IMR-90 (cell line): ENCODE data around the gene RHOG. TPM values are rescaled to one million over a fixed set of nuclear protein-coding genes. Genes with fewer than 3 reads are reported as not detected.

Experiments used
- ATAC-seq: fragments of 200-7000 bp; cut with Tn5 transposase; 2 replicates; pipeline ENCODE4 v1.9.1; 2020; ENCODE audit warnings: low read depth, mild to moderate bottlenecking, moderate library complexity
- BruUV-seq: library from RNA; stranded (reverse); fragments of 400-500 nt; replicated peaks from 2 replicates; lab custom pipeline; 2021; lab: Mats Ljungman, UMichigan
- CTCF ChIA-PET: fragments of 300-600 bp; formaldehyde crosslinking; extraction: SDS; loops from one replicate; lab custom pipeline; 2021; ENCODE audit warnings: antibody characterized with exemption; lab: Yijun Ruan, JAX
- POLR2A ChIA-PET: fragments of 300-600 bp; sonication (Branson Sonifier 250); formaldehyde crosslinking; loops from one replicate; lab custom pipeline; 2022; ENCODE audit warnings: antibody characterized with exemption; ENCODE audit not compliant: unreplicated experiment; lab: Charles Lee
- DNase-seq: peaks from one replicate; pipeline ENCODE4 v3.0.0; 2013
- H2AFZ ChIP-seq: replicated peaks from 2 replicates; pipeline ENCODE3; 2013; ENCODE audit warnings: low read length, mild to moderate bottlenecking; ENCODE audit not compliant: poor library complexity
- H2AK5ac ChIP-seq: 2 replicates; pipeline ENCODE4 v1.6.1; 2013; ENCODE audit warnings: low read depth, low read length, inconsistent platforms
- H2AK9ac ChIP-seq: replicated peaks from 2 replicates; pipeline ENCODE3; 2013; ENCODE audit warnings: mild to moderate bottlenecking, low read depth, low read length, moderate library complexity; ENCODE audit not compliant: poor library complexity
- H2BK120ac ChIP-seq: 2 replicates; pipeline ENCODE4 v1.6.1; 2013; ENCODE audit warnings: low read depth, low read length, inconsistent platforms
- H2BK15ac ChIP-seq: 3 replicates; pipeline ENCODE4 v1.6.1; 2013; ENCODE audit warnings: low read depth, low read length, inconsistent platforms
- H2BK20ac ChIP-seq: 2 replicates; pipeline ENCODE4 v1.6.1; 2013; ENCODE audit warnings: low read depth, mild to moderate bottlenecking, inconsistent platforms, low read length, moderate library complexity
- H2BK5ac ChIP-seq: 2 replicates; pipeline ENCODE4 v1.6.1; 2013; ENCODE audit warnings: mild to moderate bottlenecking, low read depth, low read length, inconsistent platforms; ENCODE audit not compliant: poor library complexity, severe bottlenecking
- H3K14ac ChIP-seq: replicated peaks from 2 replicates; pipeline ENCODE4 v1.6.1; 2013; ENCODE audit warnings: low read depth, low read length, inconsistent platforms
- H3K18ac ChIP-seq: 2 replicates; pipeline ENCODE4 v1.6.1; 2013; ENCODE audit warnings: low read depth, low read length, control low read depth
- H3K23ac ChIP-seq: 2 replicates; pipeline ENCODE4 v1.6.1; 2013; ENCODE audit warnings: low read depth, low read length, inconsistent platforms
- H3K27ac ChIP-seq: 2 replicates; pipeline ENCODE4 v1.5.1; 2013; ENCODE audit warnings: mild to moderate bottlenecking, control low read depth, low read length; ENCODE audit not compliant: insufficient read depth
- H3K27me3 ChIP-seq: 2 replicates; pipeline ENCODE4 v1.6.1; 2013; ENCODE audit warnings: low read length; ENCODE audit not compliant: control insufficient read depth, insufficient read depth
- H3K36me3 ChIP-seq: 2 replicates; pipeline ENCODE4 v1.6.1; 2013; ENCODE audit warnings: low read length, mixed read lengths; ENCODE audit not compliant: control insufficient read depth, insufficient read depth
- H3K4ac ChIP-seq: 2 replicates; pipeline ENCODE4 v1.6.1; 2013; ENCODE audit warnings: low read depth, low read length, inconsistent platforms
- H3K4me1 ChIP-seq: 2 replicates; pipeline ENCODE4 v1.6.1; 2013; ENCODE audit warnings: low read length, mixed read lengths; ENCODE audit not compliant: control insufficient read depth, insufficient read depth
- H3K4me2 ChIP-seq: 2 replicates; pipeline ENCODE4 v1.6.1; 2013; ENCODE audit warnings: low read depth, mild to moderate bottlenecking, control low read depth, low read length, moderate library complexity
- H3K4me3 ChIP-seq: 2 replicates; pipeline ENCODE4 v1.5.1; 2013; ENCODE audit warnings: low read depth, mild to moderate bottlenecking, control low read depth, low read length, moderate library complexity; ENCODE audit not compliant: insufficient read depth
- H3K56ac ChIP-seq: 2 replicates; pipeline ENCODE4 v1.6.1; 2013; ENCODE audit warnings: low read length, inconsistent platforms; ENCODE audit not compliant: insufficient read depth; ENCODE audit errors: extremely low read depth
- H3K79me1 ChIP-seq, 2 experiments: 2 replicates each; pipeline ENCODE4 v1.6.1; 2013; ENCODE audit warnings: low read length in 2 of 2, inconsistent platforms in 1 of 2, low read depth in 1 of 2
- H3K9ac ChIP-seq: 2 replicates; pipeline ENCODE4 v1.6.1; 2013; ENCODE audit warnings: low read depth, low read length, control low read depth
- H3K9me1 ChIP-seq: 2 replicates; pipeline ENCODE4 v1.6.1; 2013; ENCODE audit warnings: low read length, inconsistent platforms; ENCODE audit not compliant: insufficient read depth
- H3K9me3 ChIP-seq: 2 replicates; pipeline ENCODE4 v1.6.1; 2013; ENCODE audit warnings: low read length; ENCODE audit not compliant: control insufficient read depth, insufficient read depth
- H4K20me1 ChIP-seq: 2 replicates; pipeline ENCODE4 v1.6.1; 2013; ENCODE audit warnings: low read length, inconsistent platforms; ENCODE audit not compliant: insufficient read depth
- H4K5ac ChIP-seq: 2 replicates; pipeline ENCODE4 v1.6.1; 2013; ENCODE audit warnings: mild to moderate bottlenecking, low read depth, low read length, control low read depth
- H4K8ac ChIP-seq, 2 experiments: 2 replicates each; pipeline ENCODE4 v1.6.1; 2013; ENCODE audit warnings: low read depth in 2 of 2, low read length in 2 of 2, control low read depth in 1 of 2, inconsistent platforms in 1 of 2
- H4K91ac ChIP-seq: 2 replicates; pipeline ENCODE4 v1.6.1; 2013; ENCODE audit warnings: low read depth, low read length, inconsistent platforms; ENCODE audit not compliant: insufficient read depth
- FOS ChIP-seq: fragments of 150-350 bp; IDR thresholded peaks from 2 replicates; pipeline ENCODE4 v1.6.1; 2016; ENCODE audit warnings: low read depth, low read length
- MAFK ChIP-seq: IDR thresholded peaks from 2 replicates; pipeline ENCODE4 v1.6.1; 2012; ENCODE audit warnings: low read depth, low read length, improper control_type of control experiment
- MAZ ChIP-seq: IDR thresholded peaks from 2 replicates; pipeline ENCODE4 v1.6.1; 2012; ENCODE audit warnings: low read depth, mild to moderate bottlenecking, low read length, improper control_type of control experiment, moderate library complexity, borderline replicate concordance
- MXI1 ChIP-seq: IDR thresholded peaks from 2 replicates; pipeline ENCODE4 v1.6.1; 2012; ENCODE audit warnings: low read depth, mild to moderate bottlenecking, low read length, moderate library complexity, borderline replicate concordance
- RFX5 ChIP-seq: IDR thresholded peaks from 2 replicates; pipeline ENCODE4 v1.8.0; 2012; ENCODE audit warnings: low read depth, mild to moderate bottlenecking, low read length, moderate library complexity
- WGBS, 2 experiments: methylation state at CpG; one replicate each; pipeline versions ENCODE4 v1.1.5 to v1.1.7; 2013; ENCODE audit warnings: missing lambda C conversion rate in 2 of 2; ENCODE audit not compliant: insufficient read length in 1 of 2; ENCODE audit errors: extremely low coverage in 2 of 2; 5-methylcytosine and 5-hydroxymethylcytosine counted together
- dilution Hi-C: fragments of 300-500 bp; cut with HindIII; formaldehyde crosslinking; loops from one replicate; pipeline ENCODE4 v1.14.3; 2018; ENCODE audit warnings: low sequenced_read_pairs; ENCODE audit not compliant: unreplicated experiment
- in situ Hi-C: fragments of 300-500 bp; cut with MboI; formaldehyde crosslinking; loops from 3 replicates; pipeline ENCODE4 v1.14.3; 2019; ENCODE audit warnings: low sequenced_read_pairs, inconsistent platforms, mixed read lengths
- intact Hi-C: fragments of 100-400 bp; cut with micrococcal nuclease; formaldehyde crosslinking; loops from 2 replicates; pipeline ENCODE4 v1.10.0; 2022
- polyA plus RNA-seq, 3 experiments: library from polyadenylated mRNA; depleted of rRNA; stranded (reverse); fragments of >200 nt; gene quantifications; 2 replicates each; pipeline ENCODE4 v1.2.3, GENCODE V29; 2012; ENCODE audit warnings: low replicate concordance in 1 of 3
- total RNA-seq: library from RNA; depleted of rRNA; stranded (reverse); fragments of >200 nt; gene quantifications from 2 replicates; pipeline ENCODE4 v1.2.3, GENCODE V29; 2012
- TF ChIP-seq, protein P1 (sequence below): fragments of 150-350 bp; IDR thresholded peaks from 2 replicates; pipeline ENCODE4 v1.6.1; 2016; ENCODE audit warnings: low read depth, mild to moderate bottlenecking, low read length, moderate library complexity, borderline replicate concordance
- TF ChIP-seq, protein P2 (sequence below): fragments of 150-350 bp; IDR thresholded peaks from 2 replicates; pipeline ENCODE4 v1.6.1; 2017; ENCODE audit warnings: mild to moderate bottlenecking, antibody characterized with exemption, low read length, low read depth

Gene RHOG
- total and polyA plus RNA-seq, 2 of the 4 experiments (the other 2 are of a cell fraction): 16.3 to 114 TPM

DNA sequence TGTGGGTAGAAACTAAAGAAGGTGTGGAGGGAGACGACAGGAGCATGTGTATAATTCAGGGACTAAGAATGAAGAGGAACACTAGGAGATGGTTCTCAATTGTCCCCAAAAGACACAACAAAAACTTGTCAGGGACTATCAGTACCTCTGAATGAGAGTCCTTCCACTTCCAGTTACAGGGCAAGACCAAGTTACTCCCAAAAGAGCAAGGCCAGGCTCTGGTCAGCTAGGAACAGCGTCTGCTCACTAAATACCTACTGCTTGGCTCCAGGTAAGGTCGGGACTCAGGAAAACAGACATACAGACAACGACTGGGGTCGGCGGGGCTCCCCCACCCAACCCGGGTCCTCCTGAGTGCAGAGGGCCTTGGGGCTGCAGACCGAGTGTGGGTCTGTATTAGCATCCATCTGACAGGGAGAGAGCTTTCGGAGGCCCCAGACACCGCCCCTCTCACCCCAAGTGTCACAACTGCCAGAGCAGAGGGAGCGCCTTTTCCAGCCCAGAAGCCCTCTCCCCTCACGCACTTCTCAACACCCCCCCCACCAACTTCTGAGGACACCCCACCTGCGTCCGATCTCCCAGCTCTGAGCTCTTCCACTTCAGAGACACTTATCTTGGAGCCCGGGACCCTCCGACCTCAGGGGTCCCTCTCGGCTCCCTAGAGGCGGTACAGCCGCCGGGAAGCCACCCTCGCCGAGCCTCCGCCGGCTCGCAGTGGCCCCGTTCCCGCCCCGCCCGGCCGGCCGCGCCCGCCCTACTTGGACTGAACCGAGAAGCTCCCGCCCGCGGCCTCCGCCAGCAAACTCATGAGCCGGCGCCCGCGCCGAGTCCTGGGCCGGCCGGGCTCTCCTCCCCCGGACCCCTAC, 522 bp downstream of the RHOG start:
- Histone ChIP-seq H3K27ac (peak overlapping the region; percentile 60), H2AK9ac (peak overlapping the region; percentile 82), H3K23ac (peak overlapping the region; percentile 84), H3K56ac (peak overlapping the region; percentile 30; the same call in 1 of the 2 replicates), H2BK20ac (no peak overlapping the region), H3K4me3 (peak overlapping the region; percentile 94), H3K36me3 (0 out of 2 replicates have a peak, but pooled peaks cover 2% of the 10 kb centered on the region), H4K5ac (no peak overlapping the region; the same call in 1 of the 2 replicates), H3K18ac (no peak overlapping the region), H3K79me1 (peaks cover 29 to 50% of the 10 kb centered on the region in 2 experiments), H4K91ac (peak overlapping the region; percentile 57; the same call in 1 of the 2 replicates), H2BK120ac (no peak overlapping the region), H3K27me3 (no peaks in the 10 kb centered on the region), H3K4me1 (peaks cover 21% of the 10 kb centered on the region), H2AFZ (peak overlapping the region; percentile 81), H3K9ac (peak overlapping the region; percentile 82), H2AK5ac (peak overlapping the region; percentile 74), H3K9me1 (peaks cover 31% of the 10 kb centered on the region), H3K4me2 (peak overlapping the region; percentile 73), H3K9me3 (no peaks in the 10 kb centered on the region), H3K14ac (peak overlapping the region; percentile 86), H2BK15ac (no peak overlapping the region), H2BK5ac (peak overlapping the region; percentile 7), H4K8ac (peak overlapping the region in 1 of 2 experiments; percentile 56; a peak in 2 of 4 replicates), H3K4ac (peak overlapping the region; percentile 75), H4K20me1 (peaks cover 49% of the 10 kb centered on the region)
- dilution Hi-C loops (no loop called here), in situ Hi-C loops (no loop called here), intact Hi-C loops (loop anchor here (5.0 kb wide), 1 partner anchor 43 kb away; the partner anchor contains the start of gene NUP98)
- ChIA-PET CTCF (interaction anchor here (0.6 to 2.2 kb wide), 5 partner anchors 9 to 232 kb away, joined by 3 to 20 read pairs (median 5); partner anchors contain the start of gene STIM1), POLR2A (interaction anchor here (0.6 kb wide), 3 partner anchors 58 to 233 kb away, joined by 3 to 10 read pairs (median 10); no protein-coding TSS in a partner anchor)
- TF ChIP-seq RFX5 (no peak), MAZ (no peak), MAFK (no peak), FOS (no peak), MXI1 (no peak; the same call in 1 of the 2 replicates)
- TF ChIP-seq, protein P1, sequence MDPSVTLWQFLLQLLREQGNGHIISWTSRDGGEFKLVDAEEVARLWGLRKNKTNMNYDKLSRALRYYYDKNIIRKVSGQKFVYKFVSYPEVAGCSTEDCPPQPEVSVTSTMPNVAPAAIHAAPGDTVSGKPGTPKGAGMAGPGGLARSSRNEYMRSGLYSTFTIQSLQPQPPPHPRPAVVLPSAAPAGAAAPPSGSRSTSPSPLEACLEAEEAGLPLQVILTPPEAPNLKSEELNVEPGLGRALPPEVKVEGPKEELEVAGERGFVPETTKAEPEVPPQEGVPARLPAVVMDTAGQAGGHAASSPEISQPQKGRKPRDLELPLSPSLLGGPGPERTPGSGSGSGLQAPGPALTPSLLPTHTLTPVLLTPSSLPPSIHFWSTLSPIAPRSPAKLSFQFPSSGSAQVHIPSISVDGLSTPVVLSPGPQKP: no peak
- TF ChIP-seq, protein P2, sequence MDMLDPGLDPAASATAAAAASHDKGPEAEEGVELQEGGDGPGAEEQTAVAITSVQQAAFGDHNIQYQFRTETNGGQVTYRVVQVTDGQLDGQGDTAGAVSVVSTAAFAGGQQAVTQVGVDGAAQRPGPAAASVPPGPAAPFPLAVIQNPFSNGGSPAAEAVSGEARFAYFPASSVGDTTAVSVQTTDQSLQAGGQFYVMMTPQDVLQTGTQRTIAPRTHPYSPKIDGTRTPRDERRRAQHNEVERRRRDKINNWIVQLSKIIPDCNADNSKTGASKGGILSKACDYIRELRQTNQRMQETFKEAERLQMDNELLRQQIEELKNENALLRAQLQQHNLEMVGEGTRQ: no peak
- no peak for DNase-seq
- no TSS peak for BruUV-seq
- 0% methylated on average over 13 of the region's 46 CpGs; no CpG with 5 or more reads in 1 of the 2 experiments for WGBS, 2 experiments
- peak; percentile 47 for ATAC-seq
